GM06990 (cell line): ENCODE measurements around the gene ARHGAP29.

Experiments used
- DNase-seq: peaks from one replicate; pipeline ENCODE4 v3.0.0-alpha.2; 2011; ENCODE audit not compliant: insufficient read length; ENCODE audit errors: extremely low read depth
- H3K27me3 ChIP-seq: replicated peaks from 2 replicates; pipeline ENCODE4 v1.6.0; 2011; ENCODE audit warnings: low read length; ENCODE audit not compliant: control insufficient read depth, insufficient read depth
- H3K36me3 ChIP-seq: 2 replicates; pipeline ENCODE4 v1.5.1; 2011; ENCODE audit warnings: low read length; ENCODE audit not compliant: control insufficient read depth, insufficient read depth
- H3K4me3 ChIP-seq: replicated peaks from 2 replicates; pipeline ENCODE4 v1.5.1; 2011; ENCODE audit warnings: low read depth, mild to moderate bottlenecking, control low read depth, low read length
- CTCF ChIP-seq: IDR thresholded peaks from 2 replicates; pipeline ENCODE4 v1.5.1; 2011; ENCODE audit warnings: low read length, control low read depth, mild to moderate bottlenecking, inconsistent platforms; ENCODE audit not compliant: insufficient read depth, poor library complexity, severe bottlenecking

ARHGAP29 gene

GRCh38 chr1:94271373-94271772, 34.0 kb upstream of the ARHGAP29 start:
- Histone ChIP-seq H3K27me3 (no peaks in the 10 kb centered on the region), H3K36me3 (no peaks in the 10 kb centered on the region), H3K4me3 (no peak overlapping the region)
- no peak for DNase-seq
- TF ChIP-seq CTCF, result no peak

- Histone ChIP-seq H3K27me3 (no peaks in the 10 kb centered on the region), H3K36me3 (no peaks in the 10 kb centered on the region), H3K4me3 (no peak overlapping the region)
- no peak for TF ChIP-seq CTCF
- DNase-seq, result no peak
These were observed 33.4 kb upstream of the ARHGAP29 start for GRCh38 chr1:94270801-94271203.

GRCh38 chr1:94269921-94270320, 32.5 kb upstream of the ARHGAP29 start:
- no peak for DNase-seq
- TF ChIP-seq CTCF, result no peak
- no peak overlapping the region for H3K4me3 ChIP-seq

DNA sequence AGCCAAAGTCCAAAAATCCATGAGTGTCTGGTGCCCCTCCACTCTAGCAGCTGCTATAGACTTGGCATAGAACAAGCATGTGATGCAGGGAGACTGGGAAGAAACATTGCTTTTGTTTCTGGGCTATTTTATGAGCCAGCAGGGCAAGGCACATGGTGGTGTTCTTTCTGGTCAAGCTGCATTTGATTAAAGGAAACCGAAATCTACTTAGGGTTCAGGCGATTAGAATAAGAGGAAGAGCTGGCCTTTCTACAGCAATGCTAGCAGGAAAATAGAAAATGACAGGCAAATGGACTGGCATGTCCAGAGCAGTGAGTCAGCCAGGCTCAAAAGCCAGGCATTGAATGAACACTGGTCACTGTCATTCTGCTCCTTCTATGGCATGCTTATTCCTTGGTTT, 28.5 kb upstream of the ARHGAP29 start:
- no peak for TF ChIP-seq CTCF
- no peak for DNase-seq
- Histone ChIP-seq H3K36me3 (no peaks in the 10 kb centered on the region), H3K4me3 (no peak overlapping the region), H3K27me3 (no peaks in the 10 kb centered on the region)

More at GRCh38 chr1:94269921-94270320, 32.5 kb upstream of the ARHGAP29 start:
- H3K27me3 ChIP-seq, result no peaks in the 10 kb centered on the region
- H3K36me3 ChIP-seq, result no peaks in the 10 kb centered on the region

- Histone ChIP-seq H3K27me3 (no peaks in the 10 kb centered on the region), H3K4me3 (no peak overlapping the region), H3K36me3 (no peaks in the 10 kb centered on the region)
- TF ChIP-seq CTCF, result no peak
- DNase-seq, result no peak
These were observed 27.6 kb upstream of the ARHGAP29 start for GRCh38 chr1:94265011-94265422.
